DOHH2 (cell line): Measurements from ENCODE around the gene RILPL2.

Source experiments
- H3F3A ChIP-seq: fragments of 200-600 bp; sonication (generic), shearing (Covaris generic); 2 replicates; pipeline ENCODE4 v1.6.0; 2016; ENCODE audit warnings: antibody characterized with exemption, mild to moderate bottlenecking; ENCODE audit not compliant: control insufficient read depth, insufficient read depth
- H3K27ac ChIP-seq: fragments of 200-600 bp; sonication (generic); 2 replicates; pipeline ENCODE4 v1.5.1; 2014; ENCODE audit warnings: low read depth, mild to moderate bottlenecking, low read length, moderate library complexity
- H3K27me3 ChIP-seq: fragments of 200-600 bp; sonication (generic); 2 replicates; pipeline ENCODE4 v1.6.1; 2014; ENCODE audit warnings: mild to moderate bottlenecking, low read length, mixed read lengths; ENCODE audit not compliant: control insufficient read depth
- H3K36me3 ChIP-seq: fragments of 200-600 bp; sonication (generic); 2 replicates; pipeline ENCODE4 v1.6.1; 2014; ENCODE audit warnings: mild to moderate bottlenecking, low read length, moderate library complexity, mixed read lengths; ENCODE audit not compliant: control insufficient read depth
- H3K4me1 ChIP-seq: fragments of 200-600 bp; sonication (generic); 2 replicates; pipeline ENCODE4 v1.6.1; 2014; ENCODE audit warnings: mild to moderate bottlenecking, low read length, mixed read lengths; ENCODE audit not compliant: control insufficient read depth
- H3K4me2 ChIP-seq: fragments of 200-600 bp; sonication (generic); 2 replicates; pipeline ENCODE4 v1.6.0; 2014; ENCODE audit warnings: mild to moderate bottlenecking, low read length, moderate library complexity
- H3K4me3 ChIP-seq: fragments of 200-600 bp; sonication (generic); 2 replicates; pipeline ENCODE4 v1.5.1; 2014; ENCODE audit warnings: mild to moderate bottlenecking, low read length, mixed read lengths
- H3K79me2 ChIP-seq: fragments of 200-600 bp; sonication (generic); 2 replicates; pipeline ENCODE4 v1.6.1; 2014; ENCODE audit warnings: mild to moderate bottlenecking, low read length, mixed read lengths; ENCODE audit not compliant: control insufficient read depth
- H3K9me2 ChIP-seq: fragments of 200-600 bp; sonication (generic); replicated peaks from 2 replicates; pipeline ENCODE4 v1.6.1; 2014; ENCODE audit warnings: mild to moderate bottlenecking, low read length, mixed read lengths; ENCODE audit not compliant: control insufficient read depth
- H3K9me3 ChIP-seq: fragments of 200-600 bp; sonication (generic); 2 replicates; pipeline ENCODE4 v1.6.1; 2014; ENCODE audit warnings: antibody characterized with exemption, low read length, mixed read lengths; ENCODE audit not compliant: control insufficient read depth, insufficient read depth
- H4K20me1 ChIP-seq: fragments of 200-600 bp; sonication (generic); 2 replicates; pipeline ENCODE4 v1.6.0; 2014; ENCODE audit warnings: low read depth, mild to moderate bottlenecking, antibody characterized with exemption, low read length, moderate library complexity; ENCODE audit not compliant: control insufficient read depth, insufficient read depth
- EZH2phosphoT487 ChIP-seq: fragments of 200-600 bp; sonication (generic); IDR thresholded peaks from 2 replicates; pipeline ENCODE4 v1.6.1; 2017; ENCODE audit warnings: borderline replicate concordance, mild to moderate bottlenecking, antibody characterized with exemption, low read length, moderate library complexity, mixed read lengths
- TF ChIP-seq, protein P1 (sequence below): fragments of 200-600 bp; sonication (generic); IDR thresholded peaks from one replicate; pipeline ENCODE4 v1.5.1; 2014; ENCODE audit warnings: antibody characterized with exemption, mild to moderate bottlenecking, low read depth, low read length; ENCODE audit not compliant: poor library complexity, severe bottlenecking

Gene RILPL2

DNA sequence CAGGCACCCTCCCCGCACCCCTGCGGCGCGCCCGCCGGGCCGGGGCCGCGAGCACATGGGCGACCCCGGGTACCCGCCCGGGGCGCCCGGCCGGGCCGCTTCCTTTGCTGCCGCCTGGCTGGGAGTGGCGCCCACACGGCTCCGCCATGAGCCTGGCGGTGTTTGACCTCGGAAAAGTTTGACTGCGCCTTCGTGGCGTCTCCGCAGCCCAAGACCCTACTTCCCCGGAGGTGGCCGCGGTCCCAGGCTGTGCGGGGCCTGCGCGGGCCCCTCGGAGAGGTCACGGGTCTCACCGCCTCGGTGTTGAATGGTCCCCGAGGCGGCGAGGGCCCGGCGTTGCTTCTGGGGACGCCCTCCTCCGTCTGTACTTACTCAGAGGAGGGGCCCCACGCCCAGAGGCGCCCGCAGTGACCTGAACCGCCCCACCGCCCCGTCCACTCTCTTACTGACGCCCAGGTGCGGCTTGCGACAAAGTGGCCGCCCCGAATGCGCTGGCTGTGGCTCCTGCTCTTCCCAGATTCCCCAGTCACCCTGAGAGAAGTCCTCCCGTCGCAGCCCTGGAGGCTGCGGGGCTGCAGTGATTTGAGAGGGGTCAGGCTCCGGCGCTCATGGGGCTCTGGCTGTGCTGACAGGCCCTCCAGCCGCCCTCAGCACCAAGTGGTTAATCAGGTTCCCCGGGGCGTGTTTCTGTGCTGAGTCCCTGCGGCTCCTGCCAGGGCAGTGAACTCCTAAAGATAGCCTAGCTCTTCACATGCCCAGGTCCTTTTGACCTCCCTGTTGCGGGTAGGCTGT is 46.7 kb downstream of the RILPL2 start:
- H3K27ac ChIP-seq: no peak overlapping the region
- H3K79me2 ChIP-seq: peaks cover 85% of the 10 kb centered on the region
- H3F3A ChIP-seq: peaks cover 3% of the 10 kb centered on the region; the same call in 1 of the 2 replicates
- peak overlapping the region; percentile 99 for H3K4me2 ChIP-seq
- no peaks in the 10 kb centered on the region; the same call in 1 of the 2 replicates for H3K27me3 ChIP-seq
- 0 out of 2 replicates have a peak, but pooled peaks cover 3% of the 10 kb centered on the region for H4K20me1 ChIP-seq
- peak overlapping the region; percentile 91 for H3K4me3 ChIP-seq
- peaks cover 30% of the 10 kb centered on the region for H3K4me1 ChIP-seq
- peaks cover 50% of the 10 kb centered on the region for H3K36me3 ChIP-seq
- TF ChIP-seq EZH2phosphoT487: no peak
- TF ChIP-seq, protein P1, sequence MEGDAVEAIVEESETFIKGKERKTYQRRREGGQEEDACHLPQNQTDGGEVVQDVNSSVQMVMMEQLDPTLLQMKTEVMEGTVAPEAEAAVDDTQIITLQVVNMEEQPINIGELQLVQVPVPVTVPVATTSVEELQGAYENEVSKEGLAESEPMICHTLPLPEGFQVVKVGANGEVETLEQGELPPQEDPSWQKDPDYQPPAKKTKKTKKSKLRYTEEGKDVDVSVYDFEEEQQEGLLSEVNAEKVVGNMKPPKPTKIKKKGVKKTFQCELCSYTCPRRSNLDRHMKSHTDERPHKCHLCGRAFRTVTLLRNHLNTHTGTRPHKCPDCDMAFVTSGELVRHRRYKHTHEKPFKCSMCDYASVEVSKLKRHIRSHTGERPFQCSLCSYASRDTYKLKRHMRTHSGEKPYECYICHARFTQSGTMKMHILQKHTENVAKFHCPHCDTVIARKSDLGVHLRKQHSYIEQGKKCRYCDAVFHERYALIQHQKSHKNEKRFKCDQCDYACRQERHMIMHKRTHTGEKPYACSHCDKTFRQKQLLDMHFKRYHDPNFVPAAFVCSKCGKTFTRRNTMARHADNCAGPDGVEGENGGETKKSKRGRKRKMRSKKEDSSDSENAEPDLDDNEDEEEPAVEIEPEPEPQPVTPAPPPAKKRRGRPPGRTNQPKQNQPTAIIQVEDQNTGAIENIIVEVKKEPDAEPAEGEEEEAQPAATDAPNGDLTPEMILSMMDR: no peak
- no peaks in the 10 kb centered on the region for H3K9me3 ChIP-seq
- H3K9me2 ChIP-seq: no peaks in the 10 kb centered on the region

GRCh38 chr12:123388951-123389559 is 47.4 kb downstream of the RILPL2 start:
- H3K9me3 ChIP-seq: no peaks in the 10 kb centered on the region
- H3F3A ChIP-seq: peaks cover 3% of the 10 kb centered on the region; the same call in 1 of the 2 replicates
- H3K79me2 ChIP-seq: peaks cover 86% of the 10 kb centered on the region
- H3K36me3 ChIP-seq: peaks cover 44% of the 10 kb centered on the region
- TF ChIP-seq EZH2phosphoT487: no peak
- TF ChIP-seq, protein P1: no peak
- H3K4me1 ChIP-seq: peaks cover 33% of the 10 kb centered on the region
- no peaks in the 10 kb centered on the region for H3K9me2 ChIP-seq
- H3K27me3 ChIP-seq: no peaks in the 10 kb centered on the region; the same call in 1 of the 2 replicates
- H3K4me3 ChIP-seq: peak overlapping the region; percentile 91
- H4K20me1 ChIP-seq: 0 out of 2 replicates have a peak, but pooled peaks cover 3% of the 10 kb centered on the region
- H3K4me2 ChIP-seq: peak overlapping the region; percentile 99; the same call in 1 of the 2 replicates
- no peak overlapping the region for H3K27ac ChIP-seq

DNA sequence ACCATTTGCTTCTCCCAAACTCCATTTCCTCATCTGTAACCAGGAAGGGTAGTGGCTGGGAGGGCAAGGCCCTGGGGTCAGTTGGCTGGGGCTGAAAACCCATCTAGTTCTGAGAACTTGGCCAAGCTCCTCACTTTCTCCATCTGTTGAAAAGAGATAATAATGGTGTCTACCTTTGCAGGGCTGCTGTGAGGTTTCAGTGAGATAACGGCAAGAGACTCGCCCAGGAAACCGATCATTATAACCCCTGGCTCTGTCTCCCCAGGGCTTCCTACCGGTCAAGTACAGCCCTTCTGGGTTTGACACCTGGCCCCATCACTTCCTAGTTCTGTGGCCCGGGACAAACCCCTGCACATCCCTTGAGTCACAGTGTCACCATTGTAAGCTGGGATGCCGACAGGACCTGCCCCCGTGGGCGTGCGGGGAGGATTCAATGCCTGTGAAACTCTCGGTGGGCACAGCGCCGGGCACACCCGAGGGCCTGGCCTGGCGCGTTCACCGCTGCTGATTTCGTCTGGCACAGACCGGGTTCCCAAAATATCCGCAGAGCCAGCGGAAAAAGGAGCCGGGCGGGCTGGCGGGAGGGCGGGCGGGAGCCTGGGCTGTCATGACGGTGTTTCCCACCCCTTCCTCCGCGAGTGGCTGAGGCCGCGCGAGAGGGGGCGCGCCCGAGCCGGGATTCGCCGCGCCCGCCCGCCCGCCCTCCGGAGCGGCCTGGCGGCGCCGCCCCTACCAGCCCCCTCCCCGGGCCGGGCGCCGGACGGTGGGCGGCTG is 48.1 kb downstream of the RILPL2 start:
- H3K9me3 ChIP-seq: no peaks in the 10 kb centered on the region
- H3F3A ChIP-seq: peaks cover 3% of the 10 kb centered on the region; the same call in 1 of the 2 replicates
- 0 out of 2 replicates have a peak, but pooled peaks cover 3% of the 10 kb centered on the region for H4K20me1 ChIP-seq
- peak overlapping the region; percentile 35 for H3K27ac ChIP-seq
- no peaks in the 10 kb centered on the region; the same call in 1 of the 2 replicates for H3K27me3 ChIP-seq
- no peaks in the 10 kb centered on the region for H3K9me2 ChIP-seq
- peaks cover 33% of the 10 kb centered on the region for H3K4me1 ChIP-seq
- H3K36me3 ChIP-seq: peaks cover 39% of the 10 kb centered on the region
- H3K4me3 ChIP-seq: peak overlapping the region; percentile 73
- peaks cover 82% of the 10 kb centered on the region for H3K79me2 ChIP-seq
- TF ChIP-seq, protein P1: no peak
- TF ChIP-seq EZH2phosphoT487: no peak
- H3K4me2 ChIP-seq: peak overlapping the region; percentile 80
